HPDE6-E6E7 (cell line): ENCODE measurements around the gene MB.
A peak's percentile ranks its signal among the peaks of the same experiment; 100 is the strongest.
"Not testable (repeated sequence)": the region's sequence is repeated elsewhere in the genome, so short reads cannot be mapped to it uniquely, and the experiment has no call there.

Experiments
- DNase-seq: peaks from one replicate; pipeline ENCODE4 v3.0.0; 2011; ENCODE audit warnings: missing footprints; ENCODE audit errors: extremely low spot score

Gene MB

GRCh38 chr22:35617137-35617755 lies at the start of gene MB:
MB (minus strand) TSS chr22:35617329; CDS start chr22:35617257, 72 bp downstream.
- DNase-seq: no peak

GRCh38 chr22:35666699-35667098 lies 49.6 kb upstream of the MB start:
- DNase-seq: not testable (repeated sequence)

- DNase-seq: no peak
These were observed 47.9 kb upstream of the MB start for GRCh38 chr22:35664955-35665587.

- DNase-seq: no peak
These were observed 46.2 kb upstream of the MB start for GRCh38 chr22:35663371-35663770.

- DNase-seq: no peak
These were observed 45.8 kb upstream of the MB start for GRCh38 chr22:35662914-35663313.

DNA sequence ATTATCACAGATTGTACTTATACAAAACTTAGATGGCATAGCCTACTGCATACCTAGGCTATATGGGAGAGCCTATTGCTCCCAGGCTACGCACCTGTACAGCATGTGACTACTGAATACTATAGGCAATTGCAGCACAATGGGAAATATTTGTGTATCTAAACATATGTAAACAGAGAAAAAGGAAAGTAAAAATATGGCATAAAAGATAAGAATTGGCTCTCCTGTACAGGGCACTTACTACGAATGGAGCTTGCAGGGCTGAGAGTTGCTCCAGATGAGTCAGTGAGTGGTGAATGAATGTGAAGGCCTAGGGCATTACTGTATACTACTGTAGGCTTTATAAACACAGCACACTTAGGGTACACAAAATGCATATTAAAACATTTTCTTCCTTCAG lies 44.3 kb upstream of the MB start:
- DNase-seq: no peak

DNA sequence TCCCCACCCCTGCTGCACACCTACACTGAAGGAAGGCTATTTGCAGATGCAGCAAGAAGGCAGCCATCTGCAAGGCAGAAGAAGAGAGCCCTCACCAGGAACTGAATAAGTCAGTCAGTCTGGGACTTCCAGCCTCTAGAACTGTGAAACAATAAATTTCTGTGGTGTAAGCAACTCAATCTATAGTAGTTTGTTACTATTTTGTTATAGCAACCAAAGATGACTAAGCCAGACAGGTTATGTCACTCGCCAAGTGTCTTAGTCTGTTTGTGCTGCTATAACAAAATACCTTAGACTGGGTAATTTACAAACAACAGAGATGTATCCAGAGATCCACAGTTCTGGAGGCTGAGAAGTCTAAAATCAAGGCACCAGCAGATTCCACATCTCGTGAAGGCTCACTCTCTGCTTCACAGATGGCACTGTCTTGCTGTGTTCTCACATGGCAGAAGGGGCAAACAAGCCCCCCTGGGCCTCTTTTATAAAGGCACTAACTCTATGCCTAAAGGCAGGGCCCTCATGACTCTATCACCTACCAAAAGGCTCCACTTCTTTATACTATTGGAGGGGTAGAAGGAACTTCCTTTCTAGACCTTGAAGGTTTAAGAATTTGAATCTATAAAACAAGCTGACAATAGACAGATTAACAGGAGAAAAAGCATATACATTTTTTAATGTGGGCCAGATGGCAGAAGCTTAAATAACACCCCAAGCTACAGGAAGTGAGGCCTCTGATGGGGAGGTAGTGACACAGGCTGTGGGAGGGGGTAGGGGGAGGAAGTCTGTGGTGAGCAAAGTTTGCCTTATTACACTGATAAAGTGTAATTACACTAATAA lies 43.4 kb upstream of the MB start:
- DNase-seq: no peak

DNA sequence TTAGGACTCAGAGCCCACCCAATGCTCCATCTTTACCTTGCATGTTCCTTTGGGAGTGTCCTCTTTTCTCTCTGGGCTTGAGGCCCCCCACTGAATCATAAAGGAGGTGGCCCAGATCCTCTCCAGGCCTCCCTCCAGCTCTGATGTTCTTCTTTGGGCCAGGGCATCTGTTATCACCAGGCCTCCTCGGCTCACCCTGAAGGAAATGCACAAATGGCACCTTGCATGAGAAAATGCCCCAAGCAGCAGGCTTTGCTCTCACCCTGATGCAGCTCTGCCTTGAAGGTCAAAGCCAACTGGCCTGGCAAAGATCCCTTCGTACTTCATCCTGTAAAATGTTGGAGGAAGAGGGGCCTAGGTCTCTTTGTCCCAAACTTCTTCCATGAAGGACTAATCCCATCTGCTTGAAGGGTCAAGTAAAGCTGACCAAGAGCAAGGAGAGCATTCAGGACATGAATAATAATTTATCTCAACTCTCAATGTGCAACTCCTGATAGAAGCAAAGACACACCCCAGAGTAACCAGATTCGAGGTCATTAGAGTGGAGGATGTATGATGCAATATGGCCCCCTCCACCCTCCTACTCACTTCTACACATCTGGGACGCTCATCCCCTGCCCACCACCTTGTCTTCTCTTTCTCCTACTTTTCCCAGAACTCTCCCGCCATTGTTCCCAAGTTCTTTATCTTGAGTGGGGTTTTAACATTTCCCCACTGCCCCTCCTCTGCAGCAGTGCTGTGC lies 40.6 kb upstream of the MB start:
- DNase-seq: no peak

DNA sequence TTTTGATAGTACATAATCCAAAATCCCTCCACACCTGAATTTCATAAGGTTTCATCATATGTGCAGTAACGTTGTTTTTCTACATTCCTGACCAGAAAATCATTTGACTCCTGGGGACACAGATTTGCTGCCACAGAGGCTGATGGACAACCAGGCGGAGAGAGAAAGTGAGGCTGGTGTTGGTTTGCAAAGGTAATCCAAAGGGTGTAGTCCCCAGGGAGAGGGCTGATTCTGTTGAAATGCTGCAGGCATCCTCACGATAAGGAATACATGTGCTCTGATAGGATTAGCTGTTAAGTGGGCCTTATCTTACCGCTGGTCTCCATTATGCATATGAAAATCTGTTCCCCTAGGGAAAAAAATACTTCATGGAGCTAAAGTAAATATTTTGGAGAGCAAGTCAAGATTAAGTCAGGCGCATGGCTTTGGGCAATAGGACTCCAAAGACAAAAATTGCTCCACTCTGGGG lies 39.2 kb upstream of the MB start:
- no peak for DNase-seq

- no peak for DNase-seq
These were observed 36.7 kb upstream of the MB start for GRCh38 chr22:35653824-35654223.

DNA sequence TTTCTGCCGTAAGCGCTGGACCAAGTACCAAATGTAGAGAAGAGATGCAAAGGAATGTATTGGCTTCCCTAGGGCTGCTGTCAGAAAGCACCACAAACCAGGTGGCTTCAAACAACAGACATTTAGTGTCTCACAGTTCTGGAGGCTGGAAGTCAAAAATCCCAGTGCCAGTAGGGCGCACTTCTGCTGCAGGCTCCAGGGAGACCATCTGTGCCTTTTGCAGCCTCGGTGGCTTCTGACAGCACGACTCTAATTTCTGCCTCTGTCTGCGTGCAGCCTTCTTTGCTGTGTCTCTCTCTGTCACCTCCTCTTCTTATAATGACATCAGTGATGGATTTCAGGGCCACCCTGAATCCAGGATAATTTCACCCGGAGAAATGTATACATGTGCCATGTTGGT lies 34.0 kb upstream of the MB start:
- DNase-seq: no peak

DNA sequence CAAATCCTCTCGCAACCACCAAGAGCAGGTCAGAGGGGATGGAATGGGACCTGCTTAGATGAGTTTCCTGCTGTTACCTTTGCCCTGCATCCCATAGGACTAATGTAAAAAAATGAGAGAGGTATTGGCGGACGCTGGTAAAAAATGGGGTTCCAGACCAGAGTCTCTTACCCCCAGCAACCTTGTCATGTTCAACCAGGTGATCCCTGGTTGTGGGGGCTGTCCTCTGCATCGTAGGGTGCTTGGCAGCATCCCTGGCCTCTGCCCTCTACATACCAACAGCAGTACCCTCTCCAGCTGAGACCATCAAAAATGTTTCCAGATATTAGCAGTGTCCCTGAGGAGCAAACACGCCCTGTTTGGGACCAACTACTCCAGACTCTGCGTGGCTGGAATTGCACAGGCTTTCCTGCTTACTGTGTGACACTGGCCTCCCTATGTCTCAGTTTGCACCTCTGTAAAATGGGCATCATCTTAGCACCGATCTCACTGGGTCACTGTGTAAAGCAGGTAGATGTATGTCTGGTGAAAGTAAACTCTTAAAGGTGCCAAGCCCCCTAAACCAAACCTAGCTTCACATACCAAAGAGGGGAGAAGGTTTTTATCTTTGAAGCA lies 32.6 kb upstream of the MB start:
- DNase-seq: no peak

DNA sequence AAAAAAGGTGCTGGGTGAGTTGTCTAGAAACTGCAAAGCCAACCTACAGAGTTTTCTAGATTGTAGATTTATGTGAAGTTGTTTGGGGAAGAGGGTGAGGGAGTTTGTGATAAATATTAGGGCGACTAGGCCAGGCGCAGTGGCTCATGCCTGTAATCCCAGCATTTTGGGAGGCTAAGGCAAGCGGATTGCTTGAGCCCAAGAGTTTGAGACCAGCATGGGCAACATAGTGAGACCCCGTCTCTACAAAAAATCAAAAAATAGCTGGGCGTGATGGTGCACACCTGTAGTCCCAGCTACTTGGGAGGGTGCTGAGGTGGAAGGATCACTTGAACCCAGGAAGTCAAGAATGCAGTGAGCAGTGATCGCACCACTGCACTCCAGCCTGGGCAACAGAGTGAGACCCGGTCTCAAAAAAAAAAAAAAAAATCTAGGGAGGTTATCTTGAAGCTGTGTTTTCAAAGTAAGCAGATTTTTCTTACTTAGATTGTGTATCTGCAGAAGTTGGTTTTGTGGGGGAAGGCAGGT lies 32.0 kb upstream of the MB start:
- no peak for DNase-seq

- DNase-seq: peak; percentile 57
These were observed 31.2 kb upstream of the MB start, which contains the start of gene APOL6 for GRCh38 chr22:35648066-35649025. APOL6 (plus strand) TSS chr22:35648446; CDS start chr22:35656426, 7,980 bp downstream.

DNA sequence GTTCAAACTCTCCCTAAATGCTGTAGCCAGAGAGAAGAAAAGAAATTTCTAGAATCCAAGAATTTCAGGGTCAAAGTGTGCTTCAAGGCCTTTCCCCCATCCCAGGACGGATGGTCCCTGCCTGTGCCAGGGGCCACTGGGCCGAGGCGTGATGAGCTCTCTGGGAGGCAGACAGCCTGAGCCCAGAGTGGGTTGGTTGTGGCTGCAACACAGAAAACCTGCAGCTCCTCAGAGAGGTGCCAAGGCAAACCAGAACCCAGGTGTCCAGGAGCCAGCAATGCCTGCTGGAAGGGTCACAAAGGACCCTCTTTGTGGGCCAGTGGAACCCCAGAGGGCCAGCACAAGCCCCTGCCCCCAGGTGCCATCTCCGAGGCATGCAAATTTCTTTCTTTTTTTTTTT lies 28.5 kb upstream of the MB start:
- no peak for DNase-seq

- no peak for DNase-seq
These were observed 26.9 kb upstream of the MB start for GRCh38 chr22:35643991-35644390.

- DNase-seq: no peak
These were observed 25.2 kb upstream of the MB start for GRCh38 chr22:35642305-35642741.

- DNase-seq: no peak
These were observed 24.5 kb upstream of the MB start for GRCh38 chr22:35641494-35642120.

DNA sequence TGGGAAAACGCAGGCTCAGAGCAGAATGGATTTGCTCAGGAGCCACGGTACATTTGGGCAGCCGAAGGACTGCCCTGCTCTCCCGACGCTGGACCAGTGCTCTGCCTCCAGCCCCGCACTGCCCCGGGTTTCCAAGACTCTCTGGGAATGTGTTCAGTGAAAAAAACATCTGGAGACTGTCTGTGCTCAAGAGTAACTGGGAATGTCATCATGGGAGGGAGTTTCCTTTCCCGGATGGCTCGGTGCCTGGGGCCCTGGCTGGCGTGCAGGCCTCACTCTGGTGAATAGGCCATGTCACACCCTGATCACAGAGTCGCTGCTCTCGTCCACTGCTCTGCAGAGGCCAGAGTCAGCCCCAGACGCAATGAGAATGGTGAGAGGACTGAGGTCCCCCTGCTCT lies 21.3 kb upstream of the MB start:
- no peak for DNase-seq

DNA sequence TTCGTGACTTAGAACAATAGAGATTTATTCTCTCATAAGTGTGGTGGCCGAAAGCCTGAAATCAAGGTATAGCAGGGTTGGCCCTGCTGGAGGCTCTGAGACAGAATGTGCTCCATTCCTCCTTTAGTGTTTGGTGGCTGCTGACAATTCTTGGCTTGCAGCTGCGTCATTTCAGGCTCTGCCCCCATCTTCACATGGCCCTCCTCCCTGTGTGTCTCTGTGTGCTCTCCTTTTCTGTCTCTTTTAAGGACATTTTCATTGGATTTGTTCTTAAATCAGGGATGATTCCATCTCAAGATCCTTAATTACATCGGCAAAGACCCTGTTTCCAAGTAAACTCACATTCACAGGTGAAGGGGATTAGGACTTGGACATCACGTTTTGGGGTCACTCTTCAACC lies 20.9 kb upstream of the MB start:
- no peak for DNase-seq
